Calu3 (cell line): Measurements from ENCODE around the gene HMCN1. TPM values are rescaled to one million over a fixed set of nuclear protein-coding genes. Genes with fewer than 3 reads are reported as not detected.
A peak's percentile ranks its signal among the peaks of the same experiment; 100 is the strongest.

Experiments
- BruUV-seq: library from RNA; stranded (reverse); fragments of 400-500 nt; replicated peaks from 2 replicates; lab custom pipeline; 2021; lab: Mats Ljungman, UMichigan
- CTCF ChIA-PET: fragments of 300-600 bp; sonication (Branson Sonifier 250); formaldehyde crosslinking; loops from one replicate; lab custom pipeline; 2022; ENCODE audit warnings: antibody characterized with exemption; lab: Charles Lee
- DNase-seq: peaks from one replicate; pipeline ENCODE4 v3.0.0; 2022
- H3K27ac Mint-ChIP-seq: one replicate; pipeline ENCODE4 v1.8.0; 2022; ENCODE audit warnings: mixed read lengths; ENCODE audit not compliant: unreplicated experiment
- H3K27me3 Mint-ChIP-seq: one replicate; pipeline ENCODE4 v1.8.0; 2022; ENCODE audit warnings: mixed read lengths; ENCODE audit not compliant: unreplicated experiment
- H3K36me3 Mint-ChIP-seq: one replicate; pipeline ENCODE4 v1.8.0; 2022; ENCODE audit warnings: mild to moderate bottlenecking, moderate library complexity, mixed read lengths; ENCODE audit not compliant: insufficient read depth, unreplicated experiment
- H3K4me1 Mint-ChIP-seq: one replicate; pipeline ENCODE4 v1.8.0; 2022; ENCODE audit warnings: mild to moderate bottlenecking, low read depth, mixed read lengths; ENCODE audit not compliant: unreplicated experiment
- H3K4me3 Mint-ChIP-seq: one replicate; pipeline ENCODE4 v1.8.0; 2022; ENCODE audit warnings: mild to moderate bottlenecking, low read depth, moderate library complexity, mixed read lengths; ENCODE audit not compliant: unreplicated experiment
- H3K9me3 Mint-ChIP-seq: one replicate; pipeline ENCODE4 v1.8.0; 2022; ENCODE audit warnings: low read depth, mixed read lengths; ENCODE audit not compliant: unreplicated experiment
- CTCF ChIP-seq: fragments of 200-600 bp; IDR thresholded peaks from one replicate; pipeline ENCODE4 v1.8.0; 2022; ENCODE audit warnings: antibody characterized with exemption; ENCODE audit not compliant: unreplicated experiment
- intact Hi-C: fragments of 100-400 bp; cut with micrococcal nuclease; formaldehyde crosslinking; loops from one replicate; pipeline ENCODE4 v1.10.0; 2022; ENCODE audit not compliant: unreplicated experiment
- total RNA-seq: library from RNA; stranded (reverse); gene quantifications from 2 replicates; pipeline ENCODE4 v1.2.3, GENCODE V29; 2022

The HMCN1 gene
- total RNA-seq, 1 experiment from 2014 or later, result 0.05 TPM

GRCh38 chr1:185720633-185721272 is 13.4 kb upstream of the HMCN1 start:
- no peaks in the 10 kb centered on the region for H3K9me3 Mint-ChIP-seq
- no peaks in the 10 kb centered on the region for H3K36me3 Mint-ChIP-seq
- no peak overlapping the region for H3K4me3 Mint-ChIP-seq
- intact Hi-C loops, result loop anchor here (1.0 kb wide), 1 partner anchor 492 kb away; no protein-coding TSS in a partner anchor
- H3K27ac Mint-ChIP-seq, result no peak overlapping the region
- CTCF ChIA-PET, result interaction anchor here (0.7 to 2.1 kb wide), 8 partner anchors 13 to 605 kb away, joined by 3 to 22 read pairs (median 4); partner anchors contain the start of gene HMCN1
- peaks cover 8% of the 10 kb centered on the region for H3K4me1 Mint-ChIP-seq
- no TSS peak for BruUV-seq
- H3K27me3 Mint-ChIP-seq, result no peaks in the 10 kb centered on the region
- peak; percentile 63 for TF ChIP-seq CTCF
- peak; percentile 18 for DNase-seq

GRCh38 chr1:185721553-185721952 is 12.6 kb upstream of the HMCN1 start:
- intact Hi-C loops, result no loop called here
- Mint-ChIP-seq H3K9me3 (no peaks in the 10 kb centered on the region), H3K4me3 (no peak overlapping the region), H3K36me3 (no peaks in the 10 kb centered on the region), H3K27me3 (no peaks in the 10 kb centered on the region), H3K4me1 (peaks cover 8% of the 10 kb centered on the region), H3K27ac (no peak overlapping the region)
- BruUV-seq, result no TSS peak
- CTCF ChIA-PET, result interaction anchor here (1.7 kb wide), 1 partner anchor 491 kb away, joined by 9 read pairs; no protein-coding TSS in a partner anchor
- TF ChIP-seq CTCF, result no peak
- no peak for DNase-seq

GRCh38 chr1:185722098-185722497 is 12.1 kb upstream of the HMCN1 start:
- Mint-ChIP-seq H3K9me3 (no peaks in the 10 kb centered on the region), H3K36me3 (no peaks in the 10 kb centered on the region), H3K4me3 (no peak overlapping the region), H3K27me3 (no peaks in the 10 kb centered on the region), H3K4me1 (peaks cover 8% of the 10 kb centered on the region), H3K27ac (no peak overlapping the region)
- no peak for DNase-seq
- no TSS peak for BruUV-seq
- CTCF ChIA-PET, result no interaction called here
- TF ChIP-seq CTCF, result no peak
- intact Hi-C loops, result no loop called here

GRCh38 chr1:185727726-185728125 is 6.5 kb upstream of the HMCN1 start:
- DNase-seq, result no peak
- intact Hi-C loops, result no loop called here
- Mint-ChIP-seq H3K9me3 (peaks cover 4% of the 10 kb centered on the region), H3K36me3 (no peaks in the 10 kb centered on the region), H3K4me1 (no peaks in the 10 kb centered on the region), H3K4me3 (no peak overlapping the region), H3K27me3 (no peaks in the 10 kb centered on the region), H3K27ac (no peak overlapping the region)
- BruUV-seq, result no TSS peak
- TF ChIP-seq CTCF, result no peak
- CTCF ChIA-PET, result interaction anchor here (0.7 kb wide), 2 partner anchors 798 to 1689 kb away, joined by 3 read pairs; no protein-coding TSS in a partner anchor
